Measurements from ENCODE around the gene ATP8B3.

Gene ATP8B3

GRCh38 chr19:1790054-1790792 lies 21.9 kb downstream of the ATP8B3 start:
- ATAC-seq (ENCODE audit: insufficient read depth, low read depth) (0 out of 3 replicates have a peak, but pooled peaks have one; percentile 7), DNase-seq (no peak)
- H3K4me2 ChIP-seq (ENCODE audit: insufficient read depth, low read length): no peak overlapping the region
- no peaks in the 10 kb centered on the region for H3K4me1 ChIP-seq (ENCODE audit: insufficient read depth, low read length)
- no peak overlapping the region for H3K27ac ChIP-seq (ENCODE audit: low read length)
- no peak overlapping the region for H3K4me3 ChIP-seq (ENCODE audit: low read depth in 1 of 2, low read length in 2 of 2)
- no peaks in the 10 kb centered on the region for H3K9me3 ChIP-seq (ENCODE audit: insufficient read depth, low read length, severe bottlenecking)
- 0 out of 2 replicates have a peak, but pooled peaks cover 3% of the 10 kb centered on the region for H4K20me1 ChIP-seq (ENCODE audit: insufficient read depth, low read length)
- no peaks in the 10 kb centered on the region for H3K27me3 ChIP-seq (ENCODE audit: insufficient read depth, low read length, poor library complexity)
- H3K36me3 ChIP-seq (ENCODE audit: insufficient read depth, low read length): no peaks in the 10 kb centered on the region
- H3K79me2 ChIP-seq (ENCODE audit: insufficient read depth, low read length): no peaks in the 10 kb centered on the region
- no peak for TF ChIP-seq CTCF (IDR thresholded peaks at IDR 0.05; ENCODE audit: borderline replicate concordance, extremely low read depth, low read length, poor library complexity, severe bottlenecking)
- TF ChIP-seq EZH2 (IDR thresholded peaks at IDR 0.05; ENCODE audit: borderline replicate concordance, low read depth, low read length, severe bottlenecking): no peak
- H2AFZ ChIP-seq (ENCODE audit: low read depth, low read length): no peak overlapping the region
- no peak overlapping the region for H3K9ac ChIP-seq (ENCODE audit: low read depth, low read length)

- Histone ChIP-seq H3K27ac (ENCODE audit: low read length) (no peak overlapping the region), H3K9me3 (ENCODE audit: insufficient read depth, low read length, severe bottlenecking) (no peaks in the 10 kb centered on the region), H3K9ac (ENCODE audit: low read depth, low read length) (no peak overlapping the region), H3K4me2 (ENCODE audit: insufficient read depth, low read length) (no peak overlapping the region), H3K4me1 (ENCODE audit: insufficient read depth, low read length) (no peaks in the 10 kb centered on the region), H3K36me3 (ENCODE audit: insufficient read depth, low read length) (no peaks in the 10 kb centered on the region), H3K4me3 (ENCODE audit: low read depth in 1 of 2, low read length in 2 of 2) (no peak overlapping the region), H2AFZ (ENCODE audit: low read depth, low read length) (no peak overlapping the region), H4K20me1 (ENCODE audit: insufficient read depth, low read length) (0 out of 2 replicates have a peak, but pooled peaks cover 3% of the 10 kb centered on the region), H3K79me2 (ENCODE audit: insufficient read depth, low read length) (no peaks in the 10 kb centered on the region), H3K27me3 (ENCODE audit: insufficient read depth, low read length, poor library complexity) (no peaks in the 10 kb centered on the region)
- ATAC-seq (ENCODE audit: insufficient read depth, low read depth): no peak
- DNase-seq: no peak
- TF ChIP-seq CTCF (IDR thresholded peaks at IDR 0.05; ENCODE audit: borderline replicate concordance, extremely low read depth, low read length, poor library complexity, severe bottlenecking): no peak
- no peak for TF ChIP-seq EZH2 (IDR thresholded peaks at IDR 0.05; ENCODE audit: borderline replicate concordance, low read depth, low read length, severe bottlenecking)
These were observed 22.6 kb downstream of the ATP8B3 start for GRCh38 chr19:1789261-1790041.

GRCh38 chr19:1787116-1787515 lies 25.0 kb downstream of the ATP8B3 start:
- Histone ChIP-seq H4K20me1 (ENCODE audit: insufficient read depth, low read length) (no peaks in the 10 kb centered on the region), H3K4me3 (ENCODE audit: low read depth in 1 of 2, low read length in 2 of 2) (no peak overlapping the region), H3K36me3 (ENCODE audit: insufficient read depth, low read length) (no peaks in the 10 kb centered on the region), H3K4me1 (ENCODE audit: insufficient read depth, low read length) (no peaks in the 10 kb centered on the region), H3K27ac (ENCODE audit: low read length) (no peak overlapping the region), H3K4me2 (ENCODE audit: insufficient read depth, low read length) (no peak overlapping the region), H3K9ac (ENCODE audit: low read depth, low read length) (no peak overlapping the region), H3K79me2 (ENCODE audit: insufficient read depth, low read length) (no peaks in the 10 kb centered on the region), H3K9me3 (ENCODE audit: insufficient read depth, low read length, severe bottlenecking) (no peaks in the 10 kb centered on the region), H2AFZ (ENCODE audit: low read depth, low read length) (no peak overlapping the region), H3K27me3 (ENCODE audit: insufficient read depth, low read length, poor library complexity) (no peaks in the 10 kb centered on the region)
- no peak for DNase-seq
- no peak for ATAC-seq (ENCODE audit: insufficient read depth, low read depth)
- no peak for TF ChIP-seq EZH2 (IDR thresholded peaks at IDR 0.05; ENCODE audit: borderline replicate concordance, low read depth, low read length, severe bottlenecking)
- no peak for TF ChIP-seq CTCF (IDR thresholded peaks at IDR 0.05; ENCODE audit: borderline replicate concordance, extremely low read depth, low read length, poor library complexity, severe bottlenecking)

Data from DND-41 (cell line).